Activated CD4-positive, CD25-positive, alpha-beta regulatory T cell treated with anti-CD3 and anti-CD28 coated beads, Interleukin-2, amount 50 U/mL, for 72 hours (primary cell): Measurements from ENCODE around the gene TSPAN33.
"Not testable (repeated sequence)": the region's sequence is repeated elsewhere in the genome, so short reads cannot be mapped to it uniquely, and the experiment has no call there.

Source experiments
- DNase-seq: peaks from one replicate; pipeline ENCODE4 v3.0.0; 2021

The TSPAN33 gene

GRCh38 chr7:129170441-129171021 is 26.0 kb downstream of the TSPAN33 start:
- DNase-seq, result no peak

- DNase-seq, result not testable (repeated sequence)
Observed at GRCh38 chr7:129173861-129174260, 29.4 kb downstream of the TSPAN33 start.

DNA sequence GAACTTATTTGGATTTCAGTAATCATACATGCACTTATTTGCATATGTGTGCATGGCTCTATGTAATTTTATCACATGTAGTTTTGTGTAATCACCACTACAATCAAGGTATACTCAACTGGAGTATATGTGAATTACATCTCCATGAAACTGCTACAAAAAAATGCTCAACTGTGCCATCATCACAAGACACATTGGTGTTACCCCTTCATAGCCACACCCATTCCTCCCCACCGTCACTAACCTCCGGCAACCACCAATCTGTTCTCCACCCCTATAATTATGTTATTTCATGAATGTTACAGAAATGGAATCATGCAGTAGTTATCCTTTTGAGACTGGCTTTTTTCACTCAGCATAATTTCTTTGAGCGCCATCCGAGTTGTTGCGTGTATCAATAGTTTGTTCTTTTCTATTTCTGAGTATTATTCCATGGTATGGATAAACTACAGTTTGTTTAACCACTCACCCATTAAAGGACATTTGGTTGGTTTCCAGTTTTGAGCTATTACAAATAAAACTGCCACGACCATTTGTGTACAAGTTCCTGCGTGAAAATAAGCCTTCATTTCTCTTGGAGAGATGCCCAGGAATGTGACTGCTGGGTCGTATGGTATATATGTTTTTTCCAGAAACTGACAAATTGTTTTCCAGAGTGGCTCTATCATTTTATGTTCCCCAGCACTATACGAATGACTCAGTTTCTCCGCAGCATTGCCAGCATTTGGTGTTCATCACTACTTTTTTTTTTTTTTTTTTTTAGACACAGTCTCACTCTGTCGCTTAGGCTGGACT is 32.6 kb downstream of the TSPAN33 start:
- no peak for DNase-seq

DNA sequence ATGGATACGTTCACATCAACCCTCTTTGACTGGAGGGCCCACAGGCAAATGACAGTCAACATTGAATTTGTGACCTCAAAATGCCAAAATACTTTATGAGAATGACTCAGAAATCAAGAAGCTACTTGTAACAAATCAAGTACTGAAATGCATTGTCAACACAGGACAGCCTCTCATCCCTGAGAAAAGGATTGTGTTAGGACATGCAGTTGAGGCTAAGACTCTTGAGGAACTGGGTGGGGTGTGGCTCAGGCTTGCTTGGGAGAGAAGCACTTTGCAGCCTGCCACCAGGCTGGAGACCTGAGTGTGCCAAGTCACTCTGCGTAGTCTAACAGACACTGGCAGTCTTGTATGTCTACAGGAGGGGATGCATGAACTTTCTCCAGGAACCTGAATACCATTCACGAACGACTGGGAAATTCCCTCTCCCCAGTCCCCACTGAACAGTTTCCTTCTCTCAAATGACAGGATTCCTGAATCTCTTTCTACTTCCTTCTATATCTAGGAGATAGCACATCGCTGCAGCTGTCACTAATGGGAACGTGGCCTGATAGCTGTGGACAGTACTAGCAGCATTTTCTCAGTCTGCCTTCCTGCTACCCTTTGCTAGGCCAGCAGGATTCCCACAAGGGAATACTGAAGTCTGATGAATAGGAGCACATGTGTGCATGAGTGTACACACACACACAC is 40.6 kb downstream of the TSPAN33 start:
- DNase-seq, result no peak

- no peak for DNase-seq
Observed at GRCh38 chr7:129186749-129187260, 42.3 kb downstream of the TSPAN33 start.

GRCh38 chr7:129187681-129188371 is 43.3 kb downstream of the TSPAN33 start:
- no peak for DNase-seq

DNA sequence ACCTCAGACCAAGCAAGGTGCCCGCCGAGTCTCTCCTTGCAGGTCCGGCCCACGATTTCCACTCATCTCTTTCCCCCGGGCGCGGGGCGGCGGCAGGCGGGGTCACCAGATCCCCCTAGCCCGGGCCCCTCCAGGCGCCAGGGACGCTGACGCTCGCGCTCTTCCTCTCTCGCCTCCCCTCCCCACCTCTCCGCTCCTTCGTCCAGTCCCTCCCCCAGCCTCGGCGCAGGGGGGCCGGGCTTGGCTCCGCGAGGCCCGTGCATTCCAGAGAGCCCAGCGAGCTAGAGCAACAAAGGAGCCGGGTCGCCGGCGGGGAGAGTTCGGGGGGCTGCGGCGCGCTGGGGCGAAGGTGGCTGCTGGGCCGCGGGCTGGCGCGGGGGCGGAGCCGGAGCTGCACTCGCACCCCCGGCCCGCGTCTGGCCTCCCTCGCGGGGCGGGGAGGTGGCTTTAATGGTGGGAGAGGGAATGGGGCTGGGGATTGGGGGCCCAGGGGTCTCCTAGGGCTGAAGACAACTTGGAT is 43.9 kb downstream of the TSPAN33 start, which contains the start of gene SMO:
Gene SMO (plus strand): TSS at position 262 of the 520 bp plus-strand sequence. CDS start 519 bp downstream, outside the sequence.
- no peak for DNase-seq

DNA sequence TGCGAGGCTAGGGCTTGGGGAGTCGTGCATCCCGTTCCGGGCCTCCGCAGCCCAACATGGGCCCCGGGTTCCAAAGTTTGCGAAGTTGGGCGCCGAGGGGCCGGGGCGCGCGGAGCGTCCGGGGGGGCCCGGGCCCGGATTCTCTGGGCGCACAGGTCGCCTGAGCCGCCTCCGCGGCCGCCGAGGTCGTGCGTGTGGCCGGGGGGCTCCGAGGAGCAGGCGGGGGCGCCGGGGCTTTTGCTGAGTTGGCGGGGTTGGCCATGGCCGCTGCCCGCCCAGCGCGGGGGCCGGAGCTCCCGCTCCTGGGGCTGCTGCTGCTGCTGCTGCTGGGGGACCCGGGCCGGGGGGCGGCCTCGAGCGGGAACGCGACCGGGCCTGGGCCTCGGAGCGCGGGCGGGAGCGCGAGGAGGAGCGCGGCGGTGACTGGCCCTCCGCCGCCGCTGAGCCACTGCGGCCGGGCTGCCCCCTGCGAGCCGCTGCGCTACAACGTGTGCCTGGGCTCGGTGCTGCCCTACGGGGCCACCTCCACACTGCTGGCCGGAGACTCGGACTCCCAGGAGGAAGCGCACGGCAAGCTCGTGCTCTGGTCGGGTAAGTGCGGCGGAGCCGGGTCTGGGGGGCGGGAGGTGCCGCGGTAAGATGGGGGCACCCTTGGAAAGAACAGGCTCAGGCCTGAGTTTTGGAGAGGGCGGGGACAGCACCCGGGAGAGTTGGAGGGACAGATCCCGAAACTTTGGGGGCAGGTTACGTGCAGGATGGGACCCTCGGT is 44.6 kb downstream of the TSPAN33 start:
- DNase-seq, result no peak

GRCh38 chr7:129189661-129190310 is 45.3 kb downstream of the TSPAN33 start:
- DNase-seq, result no peak

GRCh38 chr7:129191272-129191671 is 46.8 kb downstream of the TSPAN33 start:
- no peak for DNase-seq

GRCh38 chr7:129193892-129194291 is 49.4 kb downstream of the TSPAN33 start:
- DNase-seq, result no peak

DNA sequence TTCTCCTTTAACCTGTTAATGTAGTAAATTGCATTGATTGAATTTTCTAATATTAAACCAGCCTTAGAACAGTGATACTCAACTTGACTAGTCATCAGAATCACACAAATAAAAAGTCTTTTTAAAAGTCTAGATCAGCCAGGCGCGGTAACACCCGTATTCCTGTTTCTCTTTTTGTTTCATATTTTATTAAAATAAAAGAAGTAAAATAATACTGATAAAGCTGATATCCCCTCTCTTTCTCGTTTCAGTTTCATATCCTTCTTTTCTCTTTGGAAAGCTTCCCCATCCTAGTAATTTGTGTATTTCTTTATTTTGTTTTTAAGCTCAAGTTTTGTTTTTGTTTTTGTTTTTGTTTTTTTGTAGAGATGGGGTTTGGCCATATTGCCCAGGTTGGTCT is 53.3 kb downstream of the TSPAN33 start:
- no peak for DNase-seq

DNA sequence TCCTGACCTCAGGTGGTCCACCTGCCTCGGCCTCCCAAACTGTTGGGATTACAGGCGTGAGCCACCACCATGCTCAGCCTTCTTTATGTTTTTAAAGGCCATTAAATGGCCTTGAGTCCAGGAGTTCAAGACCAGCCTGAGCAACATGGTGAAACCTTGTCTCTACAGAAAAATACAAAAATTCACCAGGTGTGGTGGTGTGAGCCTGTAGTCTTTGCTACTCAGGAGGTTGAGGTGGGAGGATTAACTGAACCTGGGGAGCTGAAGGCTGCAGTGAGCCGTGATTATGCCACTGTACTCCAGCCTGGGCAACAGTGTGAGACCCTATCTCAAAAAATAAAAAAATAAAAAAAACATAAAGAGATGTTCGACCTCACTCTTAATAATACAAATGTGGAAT is 54.9 kb downstream of the TSPAN33 start:
- DNase-seq, result no peak

DNA sequence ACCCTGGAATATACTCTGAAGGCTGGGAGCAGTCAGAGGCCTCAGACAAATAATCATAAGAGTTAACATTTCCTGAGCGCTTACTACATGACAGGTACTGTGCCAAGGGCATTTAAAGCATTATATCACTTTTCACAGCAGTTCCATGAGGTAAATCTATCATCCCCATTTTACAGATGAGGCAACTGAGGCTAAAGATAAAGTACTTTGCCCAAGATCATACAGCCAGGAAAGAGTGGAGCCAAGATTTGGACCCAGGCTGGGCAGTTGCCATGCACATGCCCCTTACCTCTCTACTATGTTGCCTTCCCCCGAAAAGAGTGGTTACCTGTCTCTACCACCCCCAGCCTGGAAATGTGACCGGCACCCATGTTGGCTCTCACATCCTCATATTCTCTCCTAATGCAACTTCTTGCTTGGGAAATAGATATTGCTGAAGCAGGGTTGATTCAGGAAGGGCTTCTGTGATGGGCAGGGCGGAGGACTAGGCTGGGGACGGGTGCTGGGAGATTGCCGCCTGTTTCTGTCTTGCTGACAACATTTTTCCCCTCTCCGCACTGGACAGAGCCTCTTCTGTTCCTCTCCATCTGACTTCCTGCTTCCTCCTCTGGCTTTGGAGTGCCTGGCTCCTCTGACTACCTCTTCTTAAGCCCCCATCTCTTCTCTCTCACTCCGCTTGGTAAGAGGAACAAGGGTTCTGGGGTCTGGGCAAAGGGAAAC is 57.7 kb downstream of the TSPAN33 start:
- no peak for DNase-seq

- no peak for DNase-seq
Observed at GRCh38 chr7:129203050-129203741, 58.7 kb downstream of the TSPAN33 start.

DNA sequence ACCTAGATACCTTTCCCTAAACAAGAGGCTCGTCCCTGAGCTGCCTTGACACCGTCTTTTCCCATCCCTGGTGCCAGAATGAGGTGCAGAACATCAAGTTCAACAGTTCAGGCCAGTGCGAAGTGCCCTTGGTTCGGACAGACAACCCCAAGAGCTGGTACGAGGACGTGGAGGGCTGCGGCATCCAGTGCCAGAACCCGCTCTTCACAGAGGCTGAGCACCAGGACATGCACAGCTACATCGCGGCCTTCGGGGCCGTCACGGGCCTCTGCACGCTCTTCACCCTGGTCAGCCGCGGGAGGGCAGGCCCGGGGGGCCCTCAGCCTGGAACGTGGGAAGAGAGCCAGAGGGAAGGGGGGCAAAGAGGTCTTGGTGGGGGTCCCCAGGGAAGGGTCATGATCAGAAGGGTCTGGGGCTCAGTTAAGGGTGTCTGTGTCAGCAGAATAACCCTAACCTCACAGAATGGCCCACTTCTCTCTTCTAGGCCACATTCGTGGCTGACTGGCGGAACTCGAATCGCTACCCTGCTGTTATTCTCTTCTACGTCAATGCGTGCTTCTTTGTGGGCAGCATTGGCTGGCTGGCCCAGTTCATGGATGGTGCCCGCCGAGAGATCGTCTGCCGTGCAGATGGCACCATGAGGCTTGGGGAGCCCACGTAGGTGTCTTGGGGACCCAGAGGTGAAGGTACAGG is 60.8 kb downstream of the TSPAN33 start:
- no peak for DNase-seq

GRCh38 chr7:129205987-129206785 is 61.7 kb downstream of the TSPAN33 start:
- DNase-seq, result no peak

GRCh38 chr7:129208667-129209066 is 64.2 kb downstream of the TSPAN33 start:
- DNase-seq, result no peak
